HepG2 (cell line): ENCODE results near the gene VAPA. TPM values are rescaled to one million over a fixed set of nuclear protein-coding genes. Genes with fewer than 3 reads are reported as not detected.

Experiments
- ATAC-seq: fragments of 200-7000 bp; cut with Tn5 transposase; 3 replicates; pipeline ENCODE4 v1.9.1; 2020; ENCODE audit warnings: mild to moderate bottlenecking, moderate library complexity
- BruUV-seq: library from RNA; stranded (reverse); fragments of 400-500 nt; replicated peaks from 2 replicates; lab custom pipeline; 2021; lab: Mats Ljungman, UMichigan
- CTCF ChIA-PET: fragments of 300-600 bp; formaldehyde crosslinking; extraction: SDS; loops from one replicate; lab custom pipeline; 2021; ENCODE audit warnings: low total read pairs, inconsistent platforms, low intra/inter-chr PET ratio; lab: Yijun Ruan, JAX
- POLR2A ChIA-PET: fragments of 350-600 bp; sonication (Branson Sonifier 250); formaldehyde crosslinking; loops from one replicate; lab custom pipeline; 2020; ENCODE audit warnings: antibody characterized with exemption, inconsistent platforms; lab: Yijun Ruan, JAX
- DNase-seq: peaks from one replicate; pipeline ENCODE4 v3.0.0-alpha.2; 2015; ENCODE audit warnings: low spot score
- FAIRE-seq: peaks from 3 replicates; lab custom pipeline; 2011; peaks lifted over from hg19 to GRCh38; lab: Jason Lieb, UNC
- H2AFZ ChIP-seq: one replicate; pipeline ENCODE4 v1.6.1; 2011; ENCODE audit warnings: low read length, inconsistent platforms
- H3K27ac ChIP-seq: fragments of 300-600 bp; 3 replicates; pipeline ENCODE4 v1.8.0; 2011; ENCODE audit warnings: mixed run types, mild to moderate bottlenecking, mixed read lengths, low read length, inconsistent platforms; ENCODE audit not compliant: insufficient read depth; ENCODE audit errors: extremely low read length
- H3K27me3 ChIP-seq, 2 experiments: fragments of 200-600 bp in 1 of 2; 2 replicates in 1 of 2; 3 replicates in 1 of 2; pipeline versions ENCODE4 v1.6.0 to v1.8.0; 2011; ENCODE audit warnings: low read length in 2 of 2, mild to moderate bottlenecking in 2 of 2, moderate library complexity in 2 of 2, inconsistent platforms in 1 of 2; ENCODE audit not compliant: insufficient read depth in 2 of 2, control insufficient read depth in 1 of 2
- H3K36me3 ChIP-seq, 2 experiments: fragments of 200-600 bp in 1 of 2; replicated peaks in 1 of 2; 2 replicates in 1 of 2; 3 replicates in 1 of 2; pipeline versions ENCODE4 v1.5.1 to v1.8.0; 2011; ENCODE audit warnings: low read length in 2 of 2, inconsistent platforms in 1 of 2; ENCODE audit not compliant: insufficient read depth in 2 of 2, control insufficient read depth in 1 of 2
- H3K4me1 ChIP-seq: 2 replicates; pipeline ENCODE4 v1.5.1; 2012; ENCODE audit warnings: low read length, inconsistent platforms; ENCODE audit not compliant: insufficient read depth
- H3K4me2 ChIP-seq: 2 replicates; pipeline ENCODE4 v1.6.0; 2011; ENCODE audit warnings: low read depth, low read length, inconsistent platforms
- H3K4me3 ChIP-seq, 3 experiments: fragments of 200-600 bp in 1 of 3; sonication (generic), shearing (Covaris generic) in 1 of 3; replicated peaks in 1 of 3; 2 replicates each; pipeline ENCODE4 v1.5.1; 2011 to 2016; ENCODE audit warnings: low read length in 3 of 3, inconsistent platforms in 2 of 3, low read depth in 2 of 3, mild to moderate bottlenecking in 2 of 3, control low read depth in 1 of 3, mixed read lengths in 1 of 3; ENCODE audit not compliant: insufficient read depth in 1 of 3
- H3K79me2 ChIP-seq: one replicate; pipeline ENCODE4 v1.6.1; 2011; ENCODE audit warnings: low read length, inconsistent platforms; ENCODE audit not compliant: insufficient read depth
- H3K9ac ChIP-seq: 2 replicates; pipeline ENCODE4 v1.6.0; 2011; ENCODE audit warnings: mild to moderate bottlenecking, low read depth, low read length, inconsistent platforms; ENCODE audit not compliant: insufficient read depth
- H3K9me3 ChIP-seq: 2 replicates; pipeline ENCODE4 v1.5.1; 2012; ENCODE audit warnings: mild to moderate bottlenecking, low read length
- H4K20me1 ChIP-seq: 2 replicates; pipeline ENCODE4 v1.6.0; 2011; ENCODE audit warnings: inconsistent platforms, mild to moderate bottlenecking, low read length, moderate library complexity; ENCODE audit not compliant: insufficient read depth
- AHDC1 ChIP-seq: sonication (generic); formaldehyde crosslinking; IDR thresholded peaks from 2 replicates; pipeline ENCODE4 v1.5.1; 2020; ENCODE audit warnings: mild to moderate bottlenecking, missing genetic modification reagents, borderline replicate concordance
- SP1 ChIP-seq, 2 experiments: fragments of 450-650 bp in 1 of 2; sonication (generic) in 1 of 2; formaldehyde crosslinking in 1 of 2; IDR thresholded peaks; 2 replicates each; pipeline versions ENCODE4 v1.4.0 to v1.6.1; 2016 to 2020; ENCODE audit warnings: missing genetic modification reagents in 1 of 2
- ZNF205 ChIP-seq: IDR thresholded peaks from 2 replicates; pipeline ENCODE4 v1.6.1; 2018; ENCODE audit warnings: missing biosample characterization, missing genetic modification reagents
- ZNF564 ChIP-seq: sonication (generic); formaldehyde crosslinking; IDR thresholded peaks from 2 replicates; pipeline ENCODE4 v1.8.1; 2023; ENCODE audit warnings: mild to moderate bottlenecking, missing genetic modification reagents
- ZNF616 ChIP-seq: sonication (generic); formaldehyde crosslinking; IDR thresholded peaks from 2 replicates; pipeline ENCODE4 v1.5.0; 2020; ENCODE audit warnings: low read depth, mild to moderate bottlenecking, missing genetic modification reagents
- ZNF782 ChIP-seq: sonication (generic); formaldehyde crosslinking; IDR thresholded peaks from 2 replicates; pipeline ENCODE4 v1.4.0; 2020; ENCODE audit warnings: missing genetic modification reagents, mild to moderate bottlenecking, borderline replicate concordance
- ZNF788 ChIP-seq: sonication (generic); formaldehyde crosslinking; IDR thresholded peaks from 2 replicates; pipeline ENCODE4 v1.5.0; 2020; ENCODE audit warnings: mild to moderate bottlenecking, missing genetic modification reagents, borderline replicate concordance
- WGBS: methylation state at CpG from one replicate; pipeline ENCODE4 v1.1.6; 2017; ENCODE audit warnings: low lambda C conversion rate; 5-methylcytosine and 5-hydroxymethylcytosine counted together
- in situ Hi-C: cut with HindIII; loops from 2 replicates; pipeline ENCODE4 v1.10.0; 2017; ENCODE audit warnings: low pct_unique_long_range_greater_than_20kb; ENCODE audit not compliant: extremely low pct_ligation_motif_present
- intact Hi-C: fragments of 100-400 bp; cut with micrococcal nuclease; formaldehyde crosslinking; loops from one replicate; pipeline ENCODE4 v1.10.0; 2022; ENCODE audit not compliant: unreplicated experiment
- polyA plus RNA-seq, 8 experiments: library from polyadenylated mRNA; depleted of rRNA in 3 of 8; stranded (reverse) in 7 of 8; unstranded in 1 of 8; fragments of >200 nt; fragmentation: Illumina TruSeq in 4 of 8; extraction: Trizol in 4 of 8; gene quantifications; 2 replicates each; pipeline versions ENCODE4 v1.2.1 to v1.2.3, GENCODE V29; 2011 to 2016; ENCODE audit warnings: low read depth in 4 of 8, missing spikeins in 1 of 8, mixed read lengths in 1 of 8; ENCODE audit not compliant: insufficient read depth in 1 of 8
- total RNA-seq, 5 experiments: library from RNA; depleted of rRNA; stranded (reverse); fragments of >200 nt; fragmentation: Illumina TruSeq; extraction: Trizol; gene quantifications; 2 replicates each; pipeline ENCODE4 v1.2.3, GENCODE V29; 2016; ENCODE audit warnings: low read depth in 1 of 5
- TF ChIP-seq, protein P1 (sequence below): sonication (generic); formaldehyde crosslinking; IDR thresholded peaks from 2 replicates; pipeline ENCODE4 v1.4.0; 2020; ENCODE audit warnings: missing genetic modification reagents, mild to moderate bottlenecking, borderline replicate concordance

Gene VAPA
- total and polyA plus RNA-seq, 2 of the 13 experiments (the other 11 are each of a cell fraction or from before 2014, with no cell fraction given) = 167 to 294 TPM

DNA sequence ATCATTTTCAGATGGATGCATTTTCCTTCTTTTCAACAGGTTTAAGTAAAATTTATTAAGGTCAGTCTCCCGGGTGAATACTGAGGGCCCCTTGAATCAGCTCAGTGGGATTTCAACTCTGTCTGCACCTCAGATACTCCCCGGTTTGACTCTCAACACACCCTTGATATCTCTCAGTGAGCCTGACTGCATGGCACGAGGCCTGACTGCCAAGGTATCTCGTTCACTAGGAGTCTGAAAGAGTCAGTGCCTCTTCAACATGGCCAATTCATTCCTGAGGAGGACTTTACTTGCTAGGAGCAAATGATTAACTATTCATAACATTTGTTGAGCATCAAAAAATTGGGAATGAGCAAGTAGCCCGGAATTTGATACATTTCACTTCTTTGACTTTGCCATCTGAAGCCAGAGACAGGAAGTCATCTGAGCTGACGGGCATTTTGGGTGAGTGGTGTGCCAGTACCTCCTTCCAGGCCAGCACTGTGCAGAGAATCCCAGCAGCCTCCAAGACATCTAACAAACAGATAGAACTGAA is 81.0 kb downstream of the VAPA start:
- no peak for ATAC-seq
- Histone ChIP-seq H2AFZ (no peak overlapping the region), H3K9me3 (peaks cover 15% of the 10 kb centered on the region), H3K36me3 (no peaks in the 10 kb centered on the region), H3K4me1 (peaks cover 7% of the 10 kb centered on the region; the same call in 1 of the 2 replicates), H3K27ac (no peak overlapping the region), H4K20me1 (no peaks in the 10 kb centered on the region), H3K9ac (no peak overlapping the region), H3K4me3 (no peak overlapping the region), H3K27me3 (peaks cover 0 to 22% of the 10 kb centered on the region in 2 experiments; a peak in 4 of 5 replicates), H3K4me2 (no peak overlapping the region), H3K79me2 (no peaks in the 10 kb centered on the region)
- FAIRE-seq = no peak
- TF ChIP-seq ZNF616 (CRISPR knock-in tag) (no peak), SP1 (IDR thresholded peaks at IDR 0.05) (no peak), SP1 (CRISPR knock-in tag; IDR thresholded peaks at IDR 0.05) (no peak)
- TF ChIP-seq, protein P1, sequence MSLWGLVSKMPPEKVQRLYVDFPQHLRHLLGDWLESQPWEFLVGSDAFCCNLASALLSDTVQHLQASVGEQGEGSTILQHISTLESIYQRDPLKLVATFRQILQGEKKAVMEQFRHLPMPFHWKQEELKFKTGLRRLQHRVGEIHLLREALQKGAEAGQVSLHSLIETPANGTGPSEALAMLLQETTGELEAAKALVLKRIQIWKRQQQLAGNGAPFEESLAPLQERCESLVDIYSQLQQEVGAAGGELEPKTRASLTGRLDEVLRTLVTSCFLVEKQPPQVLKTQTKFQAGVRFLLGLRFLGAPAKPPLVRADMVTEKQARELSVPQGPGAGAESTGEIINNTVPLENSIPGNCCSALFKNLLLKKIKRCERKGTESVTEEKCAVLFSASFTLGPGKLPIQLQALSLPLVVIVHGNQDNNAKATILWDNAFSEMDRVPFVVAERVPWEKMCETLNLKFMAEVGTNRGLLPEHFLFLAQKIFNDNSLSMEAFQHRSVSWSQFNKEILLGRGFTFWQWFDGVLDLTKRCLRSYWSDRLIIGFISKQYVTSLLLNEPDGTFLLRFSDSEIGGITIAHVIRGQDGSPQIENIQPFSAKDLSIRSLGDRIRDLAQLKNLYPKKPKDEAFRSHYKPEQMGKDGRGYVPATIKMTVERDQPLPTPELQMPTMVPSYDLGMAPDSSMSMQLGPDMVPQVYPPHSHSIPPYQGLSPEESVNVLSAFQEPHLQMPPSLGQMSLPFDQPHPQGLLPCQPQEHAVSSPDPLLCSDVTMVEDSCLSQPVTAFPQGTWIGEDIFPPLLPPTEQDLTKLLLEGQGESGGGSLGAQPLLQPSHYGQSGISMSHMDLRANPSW (CRISPR knock-in tag) = no peak
- intact Hi-C loops (no loop called here), in situ Hi-C loops (no loop called here)
- DNase-seq = no peak
- WGBS = 15% methylated on average over 5 of the region's 6 CpGs
- POLR2A ChIA-PET = no interaction called here
- CTCF ChIA-PET = no interaction called here
- no TSS peak for BruUV-seq

DNA sequence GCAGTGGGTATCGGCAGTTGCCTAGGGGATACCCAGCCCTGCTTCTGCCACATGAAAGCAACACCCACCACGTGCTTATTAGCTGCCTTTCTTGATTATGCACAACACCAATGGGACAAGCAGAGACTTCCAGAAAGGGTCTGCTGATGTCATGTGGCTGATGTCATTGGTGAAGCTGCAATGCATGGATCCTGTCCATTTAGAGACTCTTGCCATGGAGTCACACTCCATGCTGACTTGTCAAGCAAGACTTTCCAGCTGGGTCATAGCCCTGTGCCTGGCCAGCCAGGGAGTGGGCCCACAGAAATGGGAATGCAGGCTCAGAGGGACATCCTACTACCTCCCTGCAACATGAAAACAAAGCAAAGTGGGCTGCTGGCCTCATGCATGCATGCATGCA is 81.8 kb downstream of the VAPA start:
- in situ Hi-C loops = no loop called here
- CTCF ChIA-PET = no interaction called here
- peaks cover 15% of the 10 kb centered on the region for H3K9me3 ChIP-seq
- no peaks in the 10 kb centered on the region for H4K20me1 ChIP-seq
- H3K9ac ChIP-seq = no peak overlapping the region
- intact Hi-C loops = no loop called here
- H3K79me2 ChIP-seq = no peaks in the 10 kb centered on the region
- ATAC-seq (no peak), FAIRE-seq (no peak), DNase-seq (no peak)
- H3K4me2 ChIP-seq = no peak overlapping the region
- peaks cover 7% of the 10 kb centered on the region; the same call in 1 of the 2 replicates for H3K4me1 ChIP-seq
- H3K27me3 ChIP-seq = peaks cover 0 to 20% of the 10 kb centered on the region in 2 experiments; a peak in 4 of 5 replicates
- H3K36me3 ChIP-seq = no peaks in the 10 kb centered on the region
- no peak overlapping the region for H2AFZ ChIP-seq
- 14% methylated on average over 2 of the region's 2 CpGs for WGBS
- POLR2A ChIA-PET = no interaction called here
- no peak overlapping the region for H3K27ac ChIP-seq
- no peak overlapping the region for H3K4me3 ChIP-seq
- no TSS peak for BruUV-seq
- TF ChIP-seq ZNF564 (CRISPR knock-in tag) = no peak
- no peak for TF ChIP-seq ZNF205
- no peak for TF ChIP-seq AHDC1
- no peak for TF ChIP-seq ZNF782 (CRISPR knock-in tag)
- TF ChIP-seq ZNF788 (CRISPR knock-in tag) = no peak
